ENCODE results near the gene NCK2.

The NCK2 gene

GRCh38 chr2:105890111-105890510 lies 145.4 kb downstream of the NCK2 start:
- Histone ChIP-seq H3K4me1 (ENCODE audit: insufficient read depth, low read length, severe bottlenecking) (no peaks in the 10 kb centered on the region), H3F3A (ENCODE audit: insufficient read depth, low read length) (no peaks in the 10 kb centered on the region), H3K79me2 (ENCODE audit: insufficient read depth, low read length) (no peaks in the 10 kb centered on the region), H3K4me3 (ENCODE audit: low read depth, low read length, poor library complexity, severe bottlenecking) (no peak overlapping the region), H3K9me2 (ENCODE audit: low read depth, low read length) (no peaks in the 10 kb centered on the region), H3K27ac (ENCODE audit: low read depth, low read length, poor library complexity, severe bottlenecking) (no peak overlapping the region), H3K9ac (ENCODE audit: low read length) (no peak overlapping the region), H3K27me3 (ENCODE audit: insufficient read depth, low read length) (no peaks in the 10 kb centered on the region), H2AFZ (ENCODE audit: low read length) (no peak overlapping the region), H3K36me3 (ENCODE audit: insufficient read depth, low read length) (no peaks in the 10 kb centered on the region), H3K4me2 (ENCODE audit: low read length) (no peak overlapping the region), H4K20me1 (ENCODE audit: insufficient read depth, low read length) (no peaks in the 10 kb centered on the region), H3K9me3 (ENCODE audit: low read length) (no peaks in the 10 kb centered on the region)
- TF ChIP-seq CTCF (IDR thresholded peaks at IDR 0.05; ENCODE audit: low read length) (no peak), EZH2 (IDR thresholded peaks at IDR 0.05; ENCODE audit: borderline replicate concordance, low read length) (no peak)

GRCh38 chr2:105890856-105891255 lies 146.1 kb downstream of the NCK2 start:
- H3K27me3 ChIP-seq (ENCODE audit: insufficient read depth, low read length), result no peaks in the 10 kb centered on the region
- H4K20me1 ChIP-seq (ENCODE audit: insufficient read depth, low read length), result no peaks in the 10 kb centered on the region
- TF ChIP-seq EZH2 (IDR thresholded peaks at IDR 0.05; ENCODE audit: borderline replicate concordance, low read length), result no peak
- no peak for TF ChIP-seq CTCF (IDR thresholded peaks at IDR 0.05; ENCODE audit: low read length)
- H3K9me3 ChIP-seq (ENCODE audit: low read length), result no peaks in the 10 kb centered on the region
- H3K79me2 ChIP-seq (ENCODE audit: insufficient read depth, low read length), result no peaks in the 10 kb centered on the region
- H3K4me2 ChIP-seq (ENCODE audit: low read length), result no peak overlapping the region
- H3F3A ChIP-seq (ENCODE audit: insufficient read depth, low read length), result no peaks in the 10 kb centered on the region
- no peak overlapping the region for H3K27ac ChIP-seq (ENCODE audit: low read depth, low read length, poor library complexity, severe bottlenecking)
- H3K36me3 ChIP-seq (ENCODE audit: insufficient read depth, low read length), result no peaks in the 10 kb centered on the region
- no peaks in the 10 kb centered on the region for H3K9me2 ChIP-seq (ENCODE audit: low read depth, low read length)
- H3K9ac ChIP-seq (ENCODE audit: low read length), result no peak overlapping the region
- no peak overlapping the region for H2AFZ ChIP-seq (ENCODE audit: low read length)
- no peak overlapping the region for H3K4me3 ChIP-seq (ENCODE audit: low read depth, low read length, poor library complexity, severe bottlenecking)
- H3K4me1 ChIP-seq (ENCODE audit: insufficient read depth, low read length, severe bottlenecking), result no peaks in the 10 kb centered on the region

GRCh38 chr2:105893011-105893995 lies 148.6 kb downstream of the NCK2 start:
- Histone ChIP-seq H3K9me3 (ENCODE audit: low read length) (no peaks in the 10 kb centered on the region), H3K36me3 (ENCODE audit: insufficient read depth, low read length) (no peaks in the 10 kb centered on the region), H3K4me1 (ENCODE audit: insufficient read depth, low read length, severe bottlenecking) (no peaks in the 10 kb centered on the region), H2AFZ (ENCODE audit: low read length) (no peak overlapping the region), H3F3A (ENCODE audit: insufficient read depth, low read length) (no peaks in the 10 kb centered on the region), H3K9ac (ENCODE audit: low read length) (no peak overlapping the region), H3K4me2 (ENCODE audit: low read length) (no peak overlapping the region), H4K20me1 (ENCODE audit: insufficient read depth, low read length) (no peaks in the 10 kb centered on the region), H3K27me3 (ENCODE audit: insufficient read depth, low read length) (no peaks in the 10 kb centered on the region), H3K27ac (ENCODE audit: low read depth, low read length, poor library complexity, severe bottlenecking) (no peak overlapping the region), H3K9me2 (ENCODE audit: low read depth, low read length) (no peaks in the 10 kb centered on the region), H3K4me3 (ENCODE audit: low read depth, low read length, poor library complexity, severe bottlenecking) (no peak overlapping the region), H3K79me2 (ENCODE audit: insufficient read depth, low read length) (no peaks in the 10 kb centered on the region)
- TF ChIP-seq EZH2 (IDR thresholded peaks at IDR 0.05; ENCODE audit: borderline replicate concordance, low read length) (no peak), CTCF (IDR thresholded peaks at IDR 0.05; ENCODE audit: low read length) (no peak)
